ENCODE results near the gene PLCD1.

- TF ChIP-seq, protein P1, sequence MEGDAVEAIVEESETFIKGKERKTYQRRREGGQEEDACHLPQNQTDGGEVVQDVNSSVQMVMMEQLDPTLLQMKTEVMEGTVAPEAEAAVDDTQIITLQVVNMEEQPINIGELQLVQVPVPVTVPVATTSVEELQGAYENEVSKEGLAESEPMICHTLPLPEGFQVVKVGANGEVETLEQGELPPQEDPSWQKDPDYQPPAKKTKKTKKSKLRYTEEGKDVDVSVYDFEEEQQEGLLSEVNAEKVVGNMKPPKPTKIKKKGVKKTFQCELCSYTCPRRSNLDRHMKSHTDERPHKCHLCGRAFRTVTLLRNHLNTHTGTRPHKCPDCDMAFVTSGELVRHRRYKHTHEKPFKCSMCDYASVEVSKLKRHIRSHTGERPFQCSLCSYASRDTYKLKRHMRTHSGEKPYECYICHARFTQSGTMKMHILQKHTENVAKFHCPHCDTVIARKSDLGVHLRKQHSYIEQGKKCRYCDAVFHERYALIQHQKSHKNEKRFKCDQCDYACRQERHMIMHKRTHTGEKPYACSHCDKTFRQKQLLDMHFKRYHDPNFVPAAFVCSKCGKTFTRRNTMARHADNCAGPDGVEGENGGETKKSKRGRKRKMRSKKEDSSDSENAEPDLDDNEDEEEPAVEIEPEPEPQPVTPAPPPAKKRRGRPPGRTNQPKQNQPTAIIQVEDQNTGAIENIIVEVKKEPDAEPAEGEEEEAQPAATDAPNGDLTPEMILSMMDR (conservative IDR thresholded peaks at IDR 0.05), result no peak
- TF ChIP-seq ZFX (IDR thresholded peaks at IDR 0.05), result no peak
These were observed 9.1 kb downstream of the PLCD1 start for GRCh38 chr3:38020342-38020726.
